ENCODE measurements around the gene LTBP3.
"Not testable (repeated sequence)": the region's sequence is repeated elsewhere in the genome, so short reads cannot be mapped to it uniquely, and the experiment has no call there.

Gene LTBP3

GRCh38 chr11:65516135-65516968 is 41.8 kb downstream of the LTBP3 start:
- no peak overlapping the region for H3K27ac ChIP-seq (ENCODE audit: low read depth, low read length)
- no peak overlapping the region for H2AFZ ChIP-seq (ENCODE audit: low read depth, low read length, severe bottlenecking)
- no peak overlapping the region for H3K9ac ChIP-seq (ENCODE audit: low read length)
- H3K9me2 ChIP-seq (replicated peaks; ENCODE audit: insufficient read depth, low read length): no peaks in the 10 kb centered on the region
- no peak overlapping the region for H3K4me2 ChIP-seq (ENCODE audit: low read depth, low read length, poor library complexity, severe bottlenecking)
- H3F3A ChIP-seq (ENCODE audit: insufficient read depth): 0 out of 2 replicates have a peak, but pooled peaks cover 11% of the 10 kb centered on the region
- no peaks in the 10 kb centered on the region for H4K20me1 ChIP-seq (ENCODE audit: low read depth, low read length)
- H3K36me3 ChIP-seq (ENCODE audit: low read length): no peaks in the 10 kb centered on the region
- H3K4me3 ChIP-seq (ENCODE audit: insufficient read depth, low read length, poor library complexity, severe bottlenecking): no peak overlapping the region
- no peaks in the 10 kb centered on the region for H3K79me2 ChIP-seq (ENCODE audit: insufficient read depth, low read length)
- TF ChIP-seq CTCF (IDR thresholded peaks at IDR 0.05; ENCODE audit: insufficient read depth, low read length, poor library complexity, severe bottlenecking): no peak
- no peaks in the 10 kb centered on the region for H3K9me3 ChIP-seq (ENCODE audit: insufficient read depth, low read length)
- no peaks in the 10 kb centered on the region for H3K27me3 ChIP-seq (ENCODE audit: low read length)

- not testable (repeated sequence) for H2AFZ ChIP-seq (ENCODE audit: low read depth, low read length, severe bottlenecking); H3K9ac ChIP-seq (ENCODE audit: low read length); H3K9me3 ChIP-seq (ENCODE audit: insufficient read depth, low read length); H3K27ac ChIP-seq (ENCODE audit: low read depth, low read length); H3K9me2 ChIP-seq (replicated peaks; ENCODE audit: insufficient read depth, low read length); H3K79me2 ChIP-seq (ENCODE audit: insufficient read depth, low read length); H3K27me3 ChIP-seq (ENCODE audit: low read length); H3K36me3 ChIP-seq (ENCODE audit: low read length); H4K20me1 ChIP-seq (ENCODE audit: low read depth, low read length); H3K4me3 ChIP-seq (ENCODE audit: insufficient read depth, low read length, poor library complexity, severe bottlenecking); H3K4me2 ChIP-seq (ENCODE audit: low read depth, low read length, poor library complexity, severe bottlenecking)
- H3F3A ChIP-seq (ENCODE audit: insufficient read depth): peaks cover 29% of the 10 kb centered on the region
Observed at GRCh38 chr11:65512311-65512710, 45.8 kb downstream of the LTBP3 start.

- Histone ChIP-seq H3K27me3 (ENCODE audit: low read length) (no peaks in the 10 kb centered on the region), H3K9ac (ENCODE audit: low read length) (no peak overlapping the region), H3K9me3 (ENCODE audit: insufficient read depth, low read length) (no peaks in the 10 kb centered on the region), H3K27ac (ENCODE audit: low read depth, low read length) (peak overlapping the region; percentile 67), H3K4me2 (ENCODE audit: low read depth, low read length, poor library complexity, severe bottlenecking) (no peak overlapping the region), H3K9me2 (replicated peaks; ENCODE audit: insufficient read depth, low read length) (no peaks in the 10 kb centered on the region), H4K20me1 (ENCODE audit: low read depth, low read length) (peaks cover 39% of the 10 kb centered on the region), H3F3A (ENCODE audit: insufficient read depth) (peaks cover 72% of the 10 kb centered on the region), H3K4me3 (ENCODE audit: insufficient read depth, low read length, poor library complexity, severe bottlenecking) (no peak overlapping the region), H3K79me2 (ENCODE audit: insufficient read depth, low read length) (peaks cover 37% of the 10 kb centered on the region), H2AFZ (ENCODE audit: low read depth, low read length, severe bottlenecking) (no peak overlapping the region), H3K36me3 (ENCODE audit: low read length) (peaks cover 44% of the 10 kb centered on the region)
- TF ChIP-seq EZH2phosphoT487 (conservative IDR thresholded peaks at IDR 0.05; ENCODE audit: low read length) (no peak), CTCF (IDR thresholded peaks at IDR 0.05; ENCODE audit: insufficient read depth, low read length, poor library complexity, severe bottlenecking) (no peak)
Observed at GRCh38 chr11:65506772-65507505, 51.2 kb downstream of the LTBP3 start.

GRCh38 chr11:65506290-65506771 is 51.8 kb downstream of the LTBP3 start:
- H3K9ac ChIP-seq (ENCODE audit: low read length): no peak overlapping the region
- H3K36me3 ChIP-seq (ENCODE audit: low read length): peaks cover 50% of the 10 kb centered on the region

More at GRCh38 chr11:65506290-65506771, 51.8 kb downstream of the LTBP3 start:
- peak overlapping the region; percentile 86 for H3K4me2 ChIP-seq (ENCODE audit: low read depth, low read length, poor library complexity, severe bottlenecking)
- H3K27me3 ChIP-seq (ENCODE audit: low read length): no peaks in the 10 kb centered on the region
- no peaks in the 10 kb centered on the region for H3K9me2 ChIP-seq (replicated peaks; ENCODE audit: insufficient read depth, low read length)
- no peak overlapping the region for H3K4me3 ChIP-seq (ENCODE audit: insufficient read depth, low read length, poor library complexity, severe bottlenecking)
- peak overlapping the region; percentile 67 for H3K27ac ChIP-seq (ENCODE audit: low read depth, low read length)
- H3K9me3 ChIP-seq (ENCODE audit: insufficient read depth, low read length): no peaks in the 10 kb centered on the region
- no peak for TF ChIP-seq CTCF (IDR thresholded peaks at IDR 0.05; ENCODE audit: insufficient read depth, low read length, poor library complexity, severe bottlenecking)
- no peak for TF ChIP-seq EZH2phosphoT487 (conservative IDR thresholded peaks at IDR 0.05; ENCODE audit: low read length)
- H2AFZ ChIP-seq (ENCODE audit: low read depth, low read length, severe bottlenecking): no peak overlapping the region
- H4K20me1 ChIP-seq (ENCODE audit: low read depth, low read length): peaks cover 45% of the 10 kb centered on the region
- peaks cover 43% of the 10 kb centered on the region for H3K79me2 ChIP-seq (ENCODE audit: insufficient read depth, low read length)
- peaks cover 78% of the 10 kb centered on the region for H3F3A ChIP-seq (ENCODE audit: insufficient read depth)
